ENCODE data around the gene MAFB.

DNA sequence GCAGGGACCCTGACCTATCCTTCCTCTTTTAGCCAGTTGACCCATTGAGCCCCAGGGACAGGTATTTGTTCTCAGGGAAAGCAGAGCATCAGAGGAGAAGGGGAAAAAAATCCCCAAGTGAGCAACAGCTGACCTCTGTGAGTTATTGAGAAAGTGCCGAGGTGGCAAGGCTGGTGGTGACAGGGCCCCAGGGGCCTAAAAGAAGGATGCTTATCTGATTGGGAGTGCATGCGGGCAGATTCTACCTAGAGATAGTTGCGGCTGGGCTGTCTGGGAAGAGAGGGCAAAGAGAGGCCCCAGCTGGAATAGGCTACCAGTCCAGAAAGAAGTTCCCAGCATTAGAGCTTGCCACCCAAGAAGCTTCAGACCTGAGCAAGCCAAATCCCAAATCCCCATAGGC is 26.5 kb upstream of the MAFB start:
- TF ChIP-seq CTCF (IDR thresholded peaks at IDR 0.05 in 8 of 11, conservative IDR thresholded peaks at IDR 0.05 in 3 of 11) (no peak), POLR2AphosphoS5 (IDR thresholded peaks at IDR 0.05) (no peak)
